HFF-Myc (cell line): ENCODE measurements around the gene TTLL10.

Source experiments
- DNase-seq: peaks from one replicate; pipeline ENCODE4 v3.0.0-alpha.2; 2011; ENCODE audit warnings: low read depth; ENCODE audit errors: extremely low read depth
- H3K4me3 ChIP-seq: replicated peaks from 2 replicates; pipeline ENCODE4 v1.5.1; 2011; ENCODE audit warnings: low read depth, mild to moderate bottlenecking, control low read depth, low read length
- TF ChIP-seq, protein P1 (sequence below): IDR thresholded peaks from 2 replicates; pipeline ENCODE4 v1.5.1; 2012; ENCODE audit warnings: mild to moderate bottlenecking, low read depth, low read length, control low read depth; ENCODE audit errors: missing control alignments

Gene TTLL10

DNA sequence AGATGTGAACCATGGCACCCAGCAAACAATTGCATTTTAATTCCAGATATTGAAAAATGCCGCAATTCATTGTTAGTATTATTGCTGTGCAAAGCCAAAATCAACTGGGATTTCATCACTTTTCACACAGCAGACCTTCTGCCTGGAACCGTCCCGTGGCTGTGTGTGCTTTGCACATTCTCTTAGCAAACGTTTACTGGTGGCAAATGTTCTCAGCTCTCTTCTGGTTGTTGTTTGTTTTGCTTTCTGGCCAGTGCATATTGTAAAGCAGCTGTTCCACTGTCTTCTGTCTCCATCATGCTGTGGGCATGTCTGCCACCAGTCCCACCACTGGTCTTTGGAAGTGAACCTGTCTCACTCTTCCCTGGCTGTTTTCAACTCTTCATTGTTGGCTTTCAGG, 19.8 kb upstream of the TTLL10 start:
- H3K4me3 ChIP-seq = no peak overlapping the region
- TF ChIP-seq, protein P1, sequence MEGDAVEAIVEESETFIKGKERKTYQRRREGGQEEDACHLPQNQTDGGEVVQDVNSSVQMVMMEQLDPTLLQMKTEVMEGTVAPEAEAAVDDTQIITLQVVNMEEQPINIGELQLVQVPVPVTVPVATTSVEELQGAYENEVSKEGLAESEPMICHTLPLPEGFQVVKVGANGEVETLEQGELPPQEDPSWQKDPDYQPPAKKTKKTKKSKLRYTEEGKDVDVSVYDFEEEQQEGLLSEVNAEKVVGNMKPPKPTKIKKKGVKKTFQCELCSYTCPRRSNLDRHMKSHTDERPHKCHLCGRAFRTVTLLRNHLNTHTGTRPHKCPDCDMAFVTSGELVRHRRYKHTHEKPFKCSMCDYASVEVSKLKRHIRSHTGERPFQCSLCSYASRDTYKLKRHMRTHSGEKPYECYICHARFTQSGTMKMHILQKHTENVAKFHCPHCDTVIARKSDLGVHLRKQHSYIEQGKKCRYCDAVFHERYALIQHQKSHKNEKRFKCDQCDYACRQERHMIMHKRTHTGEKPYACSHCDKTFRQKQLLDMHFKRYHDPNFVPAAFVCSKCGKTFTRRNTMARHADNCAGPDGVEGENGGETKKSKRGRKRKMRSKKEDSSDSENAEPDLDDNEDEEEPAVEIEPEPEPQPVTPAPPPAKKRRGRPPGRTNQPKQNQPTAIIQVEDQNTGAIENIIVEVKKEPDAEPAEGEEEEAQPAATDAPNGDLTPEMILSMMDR = no peak
- DNase-seq = no peak

DNA sequence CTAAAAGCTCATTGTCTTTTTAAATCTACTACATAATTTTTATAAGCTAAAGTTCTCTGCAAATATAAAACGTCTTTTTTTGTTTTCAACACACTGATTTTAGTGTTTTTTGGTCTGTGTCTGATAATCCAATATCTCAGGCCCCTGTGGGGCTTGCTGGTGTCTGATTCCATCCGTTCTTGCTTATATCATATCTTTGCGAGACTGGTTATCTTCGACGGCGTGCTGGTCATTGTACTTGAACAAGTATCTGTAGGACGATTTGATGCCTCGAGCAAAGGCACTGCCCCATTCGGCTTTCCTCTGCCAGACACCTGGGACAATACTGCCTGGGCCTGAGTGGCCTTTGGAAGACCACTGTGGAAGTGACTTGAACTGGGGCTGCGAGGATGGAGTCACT, 18.4 kb upstream of the TTLL10 start:
- TF ChIP-seq, protein P1 = no peak
- DNase-seq = no peak
- no peak overlapping the region for H3K4me3 ChIP-seq

DNA sequence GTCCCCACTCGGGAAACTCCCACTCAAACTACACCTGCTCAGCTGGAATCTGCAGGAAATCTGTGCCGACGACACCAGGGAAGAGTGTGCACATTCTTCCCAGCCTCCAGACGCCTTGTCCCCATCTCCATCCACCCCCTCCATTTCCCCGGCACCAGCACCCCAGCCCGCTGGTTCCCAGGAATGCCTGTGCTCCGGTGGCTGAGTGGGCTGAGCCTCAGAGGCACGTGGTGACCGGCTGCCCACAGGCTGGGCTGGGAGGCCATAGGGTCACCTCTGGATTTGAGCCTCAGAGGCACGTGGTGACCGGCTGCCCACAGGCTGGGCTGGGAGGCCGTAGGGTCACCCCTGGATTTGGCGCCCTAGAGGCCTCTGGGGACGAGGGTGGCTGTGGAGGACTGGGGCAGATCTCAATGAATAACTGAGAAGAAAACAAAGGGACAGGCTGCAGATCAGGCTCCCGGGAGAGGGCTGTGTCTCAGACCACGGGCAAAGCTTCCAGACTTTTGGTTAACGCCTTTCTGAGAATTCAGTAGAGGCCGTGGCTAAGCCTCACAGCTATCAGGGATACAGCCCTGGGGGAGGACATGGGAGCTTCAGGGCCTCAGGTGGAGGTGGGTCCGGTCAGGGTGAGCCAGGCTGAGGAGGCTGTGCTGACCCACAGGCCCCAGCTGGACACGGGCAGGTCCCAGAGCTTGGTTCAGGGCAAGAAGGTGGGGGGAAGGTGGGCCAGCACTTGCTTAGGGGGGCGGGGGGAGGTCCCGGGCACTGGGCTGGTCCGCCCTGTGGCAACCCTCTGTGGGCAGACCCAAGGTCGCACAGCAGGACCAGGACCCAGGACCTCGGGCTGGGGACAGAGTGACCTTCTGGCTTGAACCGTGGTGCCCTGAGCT, 17.3 kb upstream of the TTLL10 start:
- DNase-seq = no peak
- no peak overlapping the region for H3K4me3 ChIP-seq
- TF ChIP-seq, protein P1 = no peak

DNA sequence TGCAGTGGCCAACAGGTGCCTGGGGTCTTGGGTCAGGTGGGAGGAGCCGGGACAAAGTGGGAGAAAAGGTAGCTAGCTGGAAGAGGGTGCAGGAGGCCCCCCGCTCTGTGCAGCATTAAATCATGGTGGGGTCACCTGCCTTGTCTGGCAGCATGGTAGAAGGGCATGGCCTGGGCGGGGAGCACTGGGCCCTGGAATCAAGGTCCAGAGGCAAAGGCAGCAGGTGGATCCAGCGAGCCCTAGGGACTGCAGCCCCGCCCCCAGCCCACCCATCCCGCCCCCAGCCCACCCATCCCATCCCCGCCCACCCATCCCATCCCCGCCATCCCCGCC, 16.7 kb upstream of the TTLL10 start:
- TF ChIP-seq, protein P1 = no peak
- DNase-seq = no peak
- no peak overlapping the region for H3K4me3 ChIP-seq

DNA sequence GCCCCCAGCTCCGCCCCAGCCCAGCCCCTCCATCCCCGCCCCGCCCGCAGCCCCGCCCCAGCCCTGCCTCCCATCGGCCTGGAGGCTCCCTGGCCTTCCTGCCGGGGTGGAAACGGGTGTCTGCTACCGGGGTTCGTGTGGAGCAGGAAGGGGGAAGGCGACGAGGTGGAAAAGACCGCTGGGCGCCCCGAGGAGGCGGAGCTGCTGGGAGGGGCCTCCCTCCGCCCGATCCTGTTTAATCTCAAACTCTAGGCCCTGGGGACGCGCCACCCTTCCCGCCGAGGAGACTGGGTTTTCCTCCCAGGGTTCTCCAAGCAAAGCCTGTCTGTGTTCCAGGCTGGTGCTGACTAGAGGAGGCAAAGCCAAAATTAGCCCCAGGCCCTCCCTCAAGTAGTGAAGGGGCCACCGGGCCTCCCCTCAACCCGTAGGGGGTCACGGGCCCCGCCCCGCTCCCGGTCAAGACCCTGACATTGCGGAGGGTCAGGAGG, 16.2 kb upstream of the TTLL10 start:
- TF ChIP-seq, protein P1 = no peak
- peak; percentile 44 for DNase-seq

DNA sequence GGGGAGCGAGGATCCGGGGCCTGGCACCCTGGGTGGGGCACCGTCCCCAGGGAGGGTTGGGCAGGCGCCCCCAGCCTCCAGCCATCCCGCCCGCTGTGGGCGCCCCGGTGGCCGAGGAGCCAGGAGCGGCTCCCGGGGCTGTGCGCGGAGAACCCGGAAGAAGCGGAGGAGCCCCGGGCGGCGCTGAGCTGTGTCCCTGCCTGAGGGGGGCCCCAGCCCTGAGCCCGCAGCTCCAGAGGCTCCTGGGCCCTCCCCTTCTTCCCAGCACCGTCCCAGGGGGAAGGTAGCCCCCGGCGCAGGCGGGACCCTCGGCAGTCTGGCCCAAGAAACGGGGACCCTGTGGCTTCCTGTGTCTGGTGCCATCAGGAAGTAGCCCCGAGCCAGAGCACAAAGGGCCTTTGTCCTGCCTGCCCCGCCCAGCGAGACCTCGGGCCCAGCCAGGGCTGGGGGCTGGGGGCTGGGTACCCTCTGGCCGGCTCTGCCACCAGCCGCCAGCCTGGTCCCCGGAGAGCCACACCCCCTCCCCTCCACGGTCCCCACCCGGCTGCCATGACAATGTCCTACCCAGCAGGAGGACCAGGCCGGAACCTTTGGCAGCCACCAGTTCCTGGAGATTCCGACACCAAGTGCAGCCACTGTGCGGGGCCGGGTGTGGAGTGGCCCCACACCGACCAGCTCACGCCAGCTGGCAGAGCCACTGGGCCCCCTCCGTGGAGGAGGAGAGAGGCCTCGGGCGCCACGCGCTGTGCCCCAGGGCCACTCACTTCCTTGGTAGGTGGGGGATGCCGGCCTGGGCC, 15.6 kb upstream of the TTLL10 start:
- no peak for DNase-seq
- TF ChIP-seq, protein P1 = no peak
- peak overlapping the region; percentile 41 for H3K4me3 ChIP-seq

More for the DNA sequence above, 16.2 kb upstream of the TTLL10 start:
- H3K4me3 ChIP-seq = peak overlapping the region; percentile 41
